ENCODE data around the gene SBNO2.

DNA sequence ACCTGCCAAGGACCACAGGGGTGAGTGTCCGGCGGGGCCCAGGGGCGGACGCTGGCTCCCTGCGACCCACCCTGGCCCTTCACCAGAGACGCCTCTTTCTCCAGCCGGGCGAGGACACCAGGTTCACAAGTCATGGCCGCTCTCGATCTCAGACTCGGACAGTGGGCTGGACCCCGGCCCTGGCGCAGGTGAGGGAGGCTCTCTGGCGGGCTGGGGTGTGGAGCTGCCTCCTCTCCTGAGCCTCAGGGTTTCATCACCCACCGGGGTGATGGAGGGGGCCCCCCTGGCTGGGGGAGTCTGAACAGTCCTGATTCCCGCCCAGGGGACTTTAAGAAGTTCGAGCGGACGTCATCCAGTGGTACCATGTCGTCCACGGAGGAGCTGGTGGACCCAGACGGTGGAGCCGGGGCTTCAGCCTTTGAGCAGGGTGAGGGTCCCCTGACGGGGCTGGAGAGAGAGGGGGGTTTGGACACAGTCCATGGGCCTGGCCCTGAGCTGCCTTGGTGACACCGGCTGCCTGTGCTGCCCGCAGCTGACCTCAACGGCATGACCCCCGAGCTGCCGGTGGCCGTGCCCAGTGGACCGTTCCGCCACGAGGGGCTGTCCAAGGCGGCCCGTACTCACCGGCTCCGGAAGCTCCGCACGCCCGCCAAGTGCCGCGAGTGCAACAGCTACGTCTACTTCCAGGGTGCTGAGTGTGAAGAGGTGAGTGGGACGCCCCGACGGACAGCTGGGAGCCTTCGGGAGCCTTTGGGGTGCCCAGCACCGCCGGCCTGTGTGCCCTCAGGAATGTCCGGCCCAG, 93.5 kb downstream of the SBNO2 start:
- TF ChIP-seq, protein P1, sequence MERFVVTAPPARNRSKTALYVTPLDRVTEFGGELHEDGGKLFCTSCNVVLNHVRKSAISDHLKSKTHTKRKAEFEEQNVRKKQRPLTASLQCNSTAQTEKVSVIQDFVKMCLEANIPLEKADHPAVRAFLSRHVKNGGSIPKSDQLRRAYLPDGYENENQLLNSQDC (CRISPR knock-in tag; IDR thresholded peaks at IDR 0.05), result no peak
- TF ChIP-seq ZFP36 (IDR thresholded peaks at IDR 0.05; ENCODE audit: low read depth, low read length, partially characterized antibody) (no peak), HMG20A (CRISPR knock-in tag; conservative IDR thresholded peaks at IDR 0.05) (no peak), FOXK2 (conservative IDR thresholded peaks at IDR 0.05 in 1 of 2, IDR thresholded peaks at IDR 0.05 in 1 of 2; ENCODE audit: low read depth in 2 of 2) (no peak), STAT5B (CRISPR knock-in tag; IDR thresholded peaks at IDR 0.05) (no peak), SMAD1 (IDR thresholded peaks at IDR 0.05; ENCODE audit: low read depth, low read length, partially characterized antibody) (no peak), ATF1 (CRISPR knock-in tag; IDR thresholded peaks at IDR 0.05) (no peak), ATF1 (tag; IDR thresholded peaks at IDR 0.05) (no peak), TCFL5 (CRISPR knock-in tag; conservative IDR thresholded peaks at IDR 0.05) (no peak), RFX5 (IDR thresholded peaks at IDR 0.05; ENCODE audit: low read depth, low read length) (no peak), DPF2 (IDR thresholded peaks at IDR 0.05) (no peak)
- TF ChIP-seq, protein P2, sequence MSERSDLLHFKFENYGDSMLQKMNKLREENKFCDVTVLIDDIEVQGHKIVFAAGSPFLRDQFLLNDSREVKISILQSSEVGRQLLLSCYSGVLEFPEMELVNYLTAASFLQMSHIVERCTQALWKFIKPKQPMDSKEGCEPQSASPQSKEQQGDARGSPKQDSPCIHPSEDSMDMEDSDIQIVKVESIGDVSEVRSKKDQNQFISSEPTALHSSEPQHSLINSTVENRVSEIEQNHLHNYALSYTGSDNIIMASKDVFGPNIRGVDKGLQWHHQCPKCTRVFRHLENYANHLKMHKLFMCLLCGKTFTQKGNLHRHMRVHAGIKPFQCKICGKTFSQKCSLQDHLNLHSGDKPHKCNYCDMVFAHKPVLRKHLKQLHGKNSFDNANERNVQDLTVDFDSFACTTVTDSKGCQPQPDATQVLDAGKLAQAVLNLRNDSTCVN (CRISPR knock-in tag; IDR thresholded peaks at IDR 0.05), result no peak
- TF ChIP-seq, protein P3, sequence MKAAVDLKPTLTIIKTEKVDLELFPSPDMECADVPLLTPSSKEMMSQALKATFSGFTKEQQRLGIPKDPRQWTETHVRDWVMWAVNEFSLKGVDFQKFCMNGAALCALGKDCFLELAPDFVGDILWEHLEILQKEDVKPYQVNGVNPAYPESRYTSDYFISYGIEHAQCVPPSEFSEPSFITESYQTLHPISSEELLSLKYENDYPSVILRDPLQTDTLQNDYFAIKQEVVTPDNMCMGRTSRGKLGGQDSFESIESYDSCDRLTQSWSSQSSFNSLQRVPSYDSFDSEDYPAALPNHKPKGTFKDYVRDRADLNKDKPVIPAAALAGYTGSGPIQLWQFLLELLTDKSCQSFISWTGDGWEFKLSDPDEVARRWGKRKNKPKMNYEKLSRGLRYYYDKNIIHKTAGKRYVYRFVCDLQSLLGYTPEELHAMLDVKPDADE (conservative IDR thresholded peaks at IDR 0.05; ENCODE audit: control insufficient read depth, low read depth, low read length), result no peak
- TF ChIP-seq, protein P4, sequence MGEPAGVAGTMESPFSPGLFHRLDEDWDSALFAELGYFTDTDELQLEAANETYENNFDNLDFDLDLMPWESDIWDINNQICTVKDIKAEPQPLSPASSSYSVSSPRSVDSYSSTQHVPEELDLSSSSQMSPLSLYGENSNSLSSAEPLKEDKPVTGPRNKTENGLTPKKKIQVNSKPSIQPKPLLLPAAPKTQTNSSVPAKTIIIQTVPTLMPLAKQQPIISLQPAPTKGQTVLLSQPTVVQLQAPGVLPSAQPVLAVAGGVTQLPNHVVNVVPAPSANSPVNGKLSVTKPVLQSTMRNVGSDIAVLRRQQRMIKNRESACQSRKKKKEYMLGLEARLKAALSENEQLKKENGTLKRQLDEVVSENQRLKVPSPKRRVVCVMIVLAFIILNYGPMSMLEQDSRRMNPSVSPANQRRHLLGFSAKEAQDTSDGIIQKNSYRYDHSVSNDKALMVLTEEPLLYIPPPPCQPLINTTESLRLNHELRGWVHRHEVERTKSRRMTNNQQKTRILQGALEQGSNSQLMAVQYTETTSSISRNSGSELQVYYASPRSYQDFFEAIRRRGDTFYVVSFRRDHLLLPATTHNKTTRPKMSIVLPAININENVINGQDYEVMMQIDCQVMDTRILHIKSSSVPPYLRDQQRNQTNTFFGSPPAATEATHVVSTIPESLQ (CRISPR knock-in tag; IDR thresholded peaks at IDR 0.05), result no peak
